GM12878 (cell line): Measurements from ENCODE around the gene TCERG1. TPM values are rescaled to one million over a fixed set of nuclear protein-coding genes. Genes with fewer than 3 reads are reported as not detected.

Source experiments
- ATAC-seq: fragments of 200-7000 bp; cut with Tn5 transposase; 3 replicates; pipeline ENCODE4 v1.9.1; 2020; ENCODE audit warnings: mild to moderate bottlenecking, moderate library complexity
- BruUV-seq: library from RNA; stranded (reverse); fragments of 400-500 nt; replicated peaks from 2 replicates; lab custom pipeline; 2021; lab: Mats Ljungman, UMichigan
- CTCF ChIA-PET: fragments of 300-600 bp; sonication (Branson Sonifier 250); formaldehyde crosslinking; extraction: SDS; loops from one replicate; lab custom pipeline; 2021; ENCODE audit warnings: inconsistent platforms; lab: Yijun Ruan, JAX
- POLR2A ChIA-PET: fragments of 350-600 bp; formaldehyde crosslinking; extraction: SDS; loops from one replicate; lab custom pipeline; 2021; ENCODE audit warnings: inconsistent platforms; lab: Charles Lee
- RAD21 ChIA-PET: fragments of 300-600 bp; sonication (Branson Sonifier 250); formaldehyde crosslinking; loops from one replicate; lab custom pipeline; 2023; ENCODE audit warnings: antibody characterized with exemption; ENCODE audit not compliant: unreplicated experiment; lab: Charles Lee
- SMC1A ChIA-PET: fragments of 300-600 bp; sonication (Branson Sonifier 250); formaldehyde crosslinking; loops from one replicate; lab custom pipeline; 2023; ENCODE audit not compliant: unreplicated experiment, uncharacterized antibody; lab: Charles Lee
- DNase-seq: peaks from one replicate; pipeline ENCODE4 v3.0.0-alpha.2; 2011; ENCODE audit warnings: low read depth, low spot score
- FAIRE-seq: peaks from 3 replicates; lab custom pipeline; 2011; peaks lifted over from hg19 to GRCh38; lab: Jason Lieb, UNC
- H2AFZ ChIP-seq: 2 replicates; pipeline ENCODE4 v1.6.0; 2011; ENCODE audit warnings: low read depth, low read length, control low read depth; ENCODE audit not compliant: control insufficient read depth
- H3K27ac ChIP-seq: 2 replicates; pipeline ENCODE4 v1.5.1; 2011; ENCODE audit warnings: control low read depth; ENCODE audit not compliant: control insufficient read depth, insufficient read depth
- H3K27me3 ChIP-seq, 2 experiments: replicated peaks in 1 of 2; 2 replicates each; pipeline versions ENCODE4 v1.6.0 to v1.6.1; 2011; ENCODE audit warnings: low read length in 1 of 2; ENCODE audit not compliant: control insufficient read depth in 2 of 2, insufficient read depth in 2 of 2
- H3K36me3 ChIP-seq, 2 experiments: 2 replicates each; pipeline ENCODE4 v1.5.1; 2011; ENCODE audit warnings: low read length in 1 of 2; ENCODE audit not compliant: control insufficient read depth in 2 of 2, insufficient read depth in 2 of 2
- H3K4me1 ChIP-seq: 2 replicates; pipeline ENCODE4 v1.6.1; 2011; ENCODE audit warnings: mild to moderate bottlenecking, low read length, moderate library complexity, mixed read lengths; ENCODE audit not compliant: control insufficient read depth, insufficient read depth
- H3K4me2 ChIP-seq: 2 replicates; pipeline ENCODE4 v1.6.0; 2011; ENCODE audit warnings: control low read depth; ENCODE audit not compliant: control insufficient read depth, insufficient read depth
- H3K4me3 ChIP-seq: fragments of 200-600 bp; sonication (generic); 2 replicates; pipeline ENCODE4 v1.5.1; 2016
- H3K79me2 ChIP-seq: 2 replicates; pipeline ENCODE4 v1.6.0; 2011; ENCODE audit warnings: low read length; ENCODE audit not compliant: control insufficient read depth, insufficient read depth
- H3K9ac ChIP-seq: 2 replicates; pipeline ENCODE4 v1.8.0; 2011; ENCODE audit warnings: low read length, control low read depth, mixed read lengths; ENCODE audit not compliant: control insufficient read depth, insufficient read depth
- H3K9me3 ChIP-seq: replicated peaks from 3 replicates; pipeline ENCODE4 v1.5.1; 2011; ENCODE audit warnings: mild to moderate bottlenecking, low read length; ENCODE audit not compliant: control insufficient read depth, insufficient read depth
- H4K20me1 ChIP-seq: 2 replicates; pipeline ENCODE4 v1.6.0; 2011; ENCODE audit not compliant: control insufficient read depth, insufficient read depth
- CBFB ChIP-seq: IDR thresholded peaks from 2 replicates; pipeline ENCODE4 v1.6.1; 2016; ENCODE audit warnings: antibody characterized with exemption, low read depth
- CREB1 ChIP-seq: IDR thresholded peaks from 2 replicates; pipeline ENCODE4 v1.6.1; 2012; ENCODE audit warnings: low read depth, mild to moderate bottlenecking, inconsistent platforms
- DPF2 ChIP-seq: fragments of 450-650 bp; IDR thresholded peaks from 2 replicates; pipeline ENCODE4 v1.6.1; 2017; ENCODE audit warnings: mild to moderate bottlenecking
- JUNB ChIP-seq: IDR thresholded peaks from 2 replicates; pipeline ENCODE4 v1.6.1; 2016; ENCODE audit warnings: antibody characterized with exemption, mild to moderate bottlenecking
- MTA3 ChIP-seq: IDR thresholded peaks from 2 replicates; pipeline ENCODE4 v1.6.1; 2012; ENCODE audit warnings: low read length, inconsistent platforms, borderline replicate concordance
- NR2C1 ChIP-seq: fragments of 450-650 bp; IDR thresholded peaks from 2 replicates; pipeline ENCODE4 v1.6.1; 2017; ENCODE audit warnings: antibody characterized with exemption, mild to moderate bottlenecking, moderate library complexity
- PAX5 ChIP-seq: IDR thresholded peaks from 2 replicates; pipeline ENCODE4 v1.6.1; 2011; ENCODE audit warnings: low read depth, low read length, borderline replicate concordance
- RFX5 ChIP-seq: IDR thresholded peaks from 2 replicates; pipeline ENCODE4 v1.6.1; 2011; ENCODE audit warnings: low read depth, low read length, improper control_type of control experiment
- SUPT20H ChIP-seq: IDR thresholded peaks from 2 replicates; pipeline ENCODE4 v1.6.1; 2011; ENCODE audit warnings: low read depth, mild to moderate bottlenecking, low read length, moderate library complexity, borderline replicate concordance; ENCODE audit not compliant: control insufficient read depth
- TBL1XR1 ChIP-seq: IDR thresholded peaks from 2 replicates; pipeline ENCODE4 v1.6.1; 2012; ENCODE audit warnings: low read depth, low read length, improper control_type of control experiment
- TCF7 ChIP-seq: IDR thresholded peaks from 2 replicates; pipeline ENCODE4 v1.6.1; 2014; ENCODE audit warnings: antibody characterized with exemption, borderline replicate concordance
- ZBTB11 ChIP-seq: fragments of 450-650 bp; formaldehyde crosslinking; IDR thresholded peaks from 2 replicates; pipeline ENCODE4 v1.5.0; 2022; ENCODE audit warnings: mild to moderate bottlenecking, missing genetic modification characterization
- WGBS: methylation state at CpG from one replicate; pipeline ENCODE4 v1.1.6; 2016; ENCODE audit warnings: low lambda C conversion rate; ENCODE audit not compliant: insufficient replicate concordance, insufficient coverage; ENCODE audit errors: missing lambda C conversion rate; 5-methylcytosine and 5-hydroxymethylcytosine counted together
- in situ Hi-C: fragments of 300-500 bp; cut with MboI; formaldehyde crosslinking; loops from 9 replicates; pipeline ENCODE4 v1.14.3; 2018; ENCODE audit warnings: mixed read lengths
- intact Hi-C: fragments of 100-400 bp; cut with micrococcal nuclease; formaldehyde crosslinking; loops from one replicate; pipeline ENCODE4 v1.14.2; 2022; ENCODE audit not compliant: unreplicated experiment
- polyA plus RNA-seq, 11 experiments: library from polyadenylated mRNA; depleted of rRNA in 4 of 11; unstranded in 6 of 11; stranded (reverse) in 5 of 11; fragments of >200 nt; fragmentation: Nextera tagmentation in 4 of 11; fragmentation: Illumina TruSeq in 1 of 11; extraction: Ambion mirVana in 4 of 11; extraction: Trizol in 1 of 11; gene quantifications; 1 replicate in 1 of 11; 2 replicates in 10 of 11; pipeline versions ENCODE4 v1.2.1 to v1.2.3, GENCODE V29; 2011 to 2016; ENCODE audit warnings: inconsistent platforms in 2 of 11, missing spikeins in 2 of 11, low read depth in 1 of 11
- total RNA-seq, 4 experiments: library from RNA; depleted of rRNA in 3 of 4; stranded (reverse); fragments of >200 nt in 3 of 4; fragmentation: Illumina TruSeq in 1 of 4; extraction: Trizol in 1 of 4; gene quantifications; 2 replicates each; pipeline versions ENCODE4 v1.2.1 to v1.2.3, GENCODE V29; 2013 to 2021

The TCERG1 gene
- total and polyA plus RNA-seq, 10 of the 15 experiments (the other 5 are each of a cell fraction or from before 2014, with no cell fraction given): 51.5 to 131 (median 91.6) TPM

- CTCF ChIA-PET: interaction anchor here (0.7 to 3.1 kb wide), 4 partner anchors 8 to 640 kb away, joined by 3 to 18 read pairs (median 3); no protein-coding TSS in a partner anchor
- RAD21 ChIA-PET: interaction anchor here (1.2 kb wide), 2 partner anchors 417 kb away, joined by 3 to 4 read pairs; no protein-coding TSS in a partner anchor
- Histone ChIP-seq H3K27me3 (no peaks in the 10 kb centered on the region; a peak in 1 of 4 replicates), H3K4me2 (no peak overlapping the region), H3K4me1 (no peaks in the 10 kb centered on the region), H4K20me1 (no peaks in the 10 kb centered on the region), H3K4me3 (no peak overlapping the region), H3K9me3 (no peaks in the 10 kb centered on the region), H2AFZ (no peak overlapping the region), H3K79me2 (no peaks in the 10 kb centered on the region), H3K9ac (no peak overlapping the region), H3K27ac (no peak overlapping the region), H3K36me3 (no peaks in the 10 kb centered on the region)
- SMC1A ChIA-PET: no interaction called here
- peak; percentile 7 for FAIRE-seq
- WGBS: 0% methylated on average over 2 of the region's 2 CpGs
- POLR2A ChIA-PET: no interaction called here
- DNase-seq: no peak
- no TSS peak for BruUV-seq
- intact Hi-C loops (no loop called here), in situ Hi-C loops (no loop called here)
- ATAC-seq: peak; percentile 31
- no peak for TF ChIP-seq CBFB
- TF ChIP-seq NR2C1: no peak
- no peak for TF ChIP-seq ZBTB11
- TF ChIP-seq CREB1: no peak
- TF ChIP-seq JUNB: no peak
- TF ChIP-seq TBL1XR1: no peak
- no peak for TF ChIP-seq SUPT20H
- TF ChIP-seq DPF2: no peak
- TF ChIP-seq TCF7: no peak
- no peak for TF ChIP-seq PAX5
- no peak for TF ChIP-seq RFX5
- TF ChIP-seq MTA3: no peak
These were observed 101.8 kb downstream of the TCERG1 start for GRCh38 chr5:146548781-146549449.
